Left cardiac atrium (tissue), 4 donors: ENCODE results near the gene SLC5A2. TPM values are rescaled to one million over a fixed set of nuclear protein-coding genes. Genes with fewer than 3 reads are reported as not detected.
A peak's percentile ranks its signal among the peaks of the same experiment; 100 is the strongest.

Source experiments
- ATAC-seq, 2 donors: fragments of 200-7000 bp; cut with Tn5 transposase; one replicate each; pipeline ENCODE4 v1.9.1; 2020; ENCODE audit warnings: mild to moderate bottlenecking in 2 of 2, moderate library complexity in 2 of 2
- DNase-seq: peaks from one replicate; pipeline ENCODE4 v3.0.0-alpha.2; 2020
- intact Hi-C, 2 donors: fragments of 100-400 bp; cut with DNase I; formaldehyde crosslinking; loops; one replicate each; pipeline versions ENCODE4 v1.14.1 to v1.15.1; 2022 to 2023
- total RNA-seq, 2 donors: library from RNA; stranded (reverse); fragmentation: NEBNext Ultra II Directional; extraction: Animal tissue kit (Norgen Biotek cat#: 25700); gene quantifications; one replicate each; pipeline ENCODE4 v1.2.1, GENCODE V29; 2021
- donor health status: DM: no; HTN: yes; CAD: no.
- donor health status: DM: no; HTN: yes; CAD: no; lungs with severe emphysema.
- donor health status: DM: yes; HTN: yes; CAD: no.
- donor health status: Dilated cardiomyopathy.

The SLC5A2 gene
- total RNA-seq, 2 donors from 2014 or later, result not detected

GRCh38 chr16:31458073-31458843 is 24.7 kb upstream of the SLC5A2 start:
- peak; percentile 75 for DNase-seq
- intact Hi-C loops, result loop anchor here in 1 of 2 donors (10.0 kb wide), 1 partner anchor 407 kb away; no protein-coding TSS in a partner anchor
- peak; percentile 2 to 4 for ATAC-seq

- intact Hi-C loops, result loop anchor here in 1 of 2 donors (10.0 kb wide), 1 partner anchor 406 kb away; no protein-coding TSS in a partner anchor
- peak; percentile 91 for ATAC-seq
Observed at GRCh38 chr16:31458844-31459686, 23.9 kb upstream of the SLC5A2 start, which contains the start of gene ARMC5. Gene ARMC5, plus strand, starts transcription at chr16:31459501. Its CDS starts 24 bp downstream, at chr16:31459525.

GRCh38 chr16:31459687-31460581 is 23.0 kb upstream of the SLC5A2 start:
- peak; percentile 100 for DNase-seq
- intact Hi-C loops, result loop anchor here in 1 of 2 donors (10.0 kb wide), 1 partner anchor 405 kb away; no protein-coding TSS in a partner anchor
- ATAC-seq, result peak; percentile 91

More at GRCh38 chr16:31458844-31459686, 23.9 kb upstream of the SLC5A2 start, which contains the start of gene ARMC5:
- peak; percentile 98 for DNase-seq

GRCh38 chr16:31460582-31461002 is 22.3 kb upstream of the SLC5A2 start:
- intact Hi-C loops, result no loop called here
- DNase-seq (no peak), ATAC-seq (no peak)

GRCh38 chr16:31461201-31461920 is 21.6 kb upstream of the SLC5A2 start:
- DNase-seq (no peak), ATAC-seq (no peak)
- intact Hi-C loops, result no loop called here

- DNase-seq (no peak), ATAC-seq (no peak)
- intact Hi-C loops, result no loop called here
Observed at GRCh38 chr16:31461921-31462804, 20.8 kb upstream of the SLC5A2 start.

- ATAC-seq (no peak), DNase-seq (no peak)
- intact Hi-C loops, result no loop called here
Observed at GRCh38 chr16:31464348-31464769, 18.6 kb upstream of the SLC5A2 start.

GRCh38 chr16:31464781-31465260 is 18.1 kb upstream of the SLC5A2 start:
- DNase-seq (no peak), ATAC-seq (no peak)
- intact Hi-C loops, result no loop called here

- intact Hi-C loops, result no loop called here
- no peak for DNase-seq
- ATAC-seq, result no peak
Observed at GRCh38 chr16:31465788-31466370, 17.0 kb upstream of the SLC5A2 start.

- ATAC-seq (no peak), DNase-seq (no peak)
- intact Hi-C loops, result no loop called here
Observed at GRCh38 chr16:31466381-31466841, 16.5 kb upstream of the SLC5A2 start.

GRCh38 chr16:31467151-31467773 is 15.7 kb upstream of the SLC5A2 start:
- ATAC-seq (no peak), DNase-seq (no peak)
- intact Hi-C loops, result no loop called here

GRCh38 chr16:31467858-31468257 is 15.1 kb upstream of the SLC5A2 start:
- DNase-seq (no peak), ATAC-seq (no peak)
- intact Hi-C loops, result no loop called here

GRCh38 chr16:31470615-31471014 is 12.3 kb upstream of the SLC5A2 start:
- no peak for DNase-seq
- intact Hi-C loops, result no loop called here
- no peak for ATAC-seq

- ATAC-seq (no peak), DNase-seq (no peak)
- intact Hi-C loops, result no loop called here
Observed at GRCh38 chr16:31471241-31471874, 11.6 kb upstream of the SLC5A2 start.

- peak; percentile 70 to 77 for ATAC-seq
- intact Hi-C loops, result no loop called here
- DNase-seq, result peak; percentile 82
Observed at GRCh38 chr16:31471875-31472708, 10.8 kb upstream of the SLC5A2 start, which contains the start of gene TGFB1I1. Gene TGFB1I1, plus strand, starts transcription at chr16:31472152. Its CDS starts 37 bp downstream, at chr16:31472189.
